ENCODE data around the gene NBEA.

Gene NBEA

GRCh38 chr13:34899888-34900287, 42.2 kb upstream of the NBEA start:
- H3K27me3 ChIP-seq (ENCODE audit: insufficient read depth, poor library complexity, severe bottlenecking): no peaks in the 10 kb centered on the region
- H3K4me3 ChIP-seq (replicated peaks; ENCODE audit: insufficient read depth, low read length): no peak overlapping the region
- no peak overlapping the region for H3K27ac ChIP-seq (replicated peaks)
- TF ChIP-seq CTCF (IDR thresholded peaks at IDR 0.05; ENCODE audit: insufficient read depth, low read length): no peak
- DNase-seq (ENCODE audit: low read depth in 1 of 2, low spot score in 1 of 2): no peak

GRCh38 chr13:34900288-34900739, 41.8 kb upstream of the NBEA start:
- DNase-seq (ENCODE audit: low read depth in 1 of 2, low spot score in 1 of 2): no peak
- H3K27ac ChIP-seq (replicated peaks): no peak overlapping the region
- H3K27me3 ChIP-seq (ENCODE audit: insufficient read depth, poor library complexity, severe bottlenecking): no peaks in the 10 kb centered on the region
- no peak overlapping the region for H3K4me3 ChIP-seq (replicated peaks; ENCODE audit: insufficient read depth, low read length)
- TF ChIP-seq REST (IDR thresholded peaks at IDR 0.05; ENCODE audit: insufficient replicate concordance, low read depth) (no peak), CTCF (IDR thresholded peaks at IDR 0.05; ENCODE audit: insufficient read depth, low read length) (no peak), GABPA (IDR thresholded peaks at IDR 0.05; ENCODE audit: low read depth) (no peak), SPI1 (IDR thresholded peaks at IDR 0.05; ENCODE audit: borderline replicate concordance, low read depth) (no peak), POLR2AphosphoS5 (IDR thresholded peaks at IDR 0.05; ENCODE audit: low read depth) (no peak)

- Histone ChIP-seq H3K4me3 (replicated peaks; ENCODE audit: insufficient read depth, low read length) (no peak overlapping the region), H3K27ac (replicated peaks) (no peak overlapping the region), H3K27me3 (ENCODE audit: insufficient read depth, poor library complexity, severe bottlenecking) (no peaks in the 10 kb centered on the region)
- TF ChIP-seq REST (IDR thresholded peaks at IDR 0.05; ENCODE audit: insufficient replicate concordance, low read depth) (no peak), SPI1 (IDR thresholded peaks at IDR 0.05; ENCODE audit: borderline replicate concordance, low read depth) (no peak), GABPA (IDR thresholded peaks at IDR 0.05; ENCODE audit: low read depth) (no peak), POLR2AphosphoS5 (IDR thresholded peaks at IDR 0.05; ENCODE audit: low read depth) (no peak)
- no peak for DNase-seq (ENCODE audit: low read depth in 1 of 2, low spot score in 1 of 2)
These were observed 40.5 kb upstream of the NBEA start for GRCh38 chr13:34901572-34901971.

GRCh38 chr13:34911159-34911558, 30.9 kb upstream of the NBEA start:
- no peak overlapping the region for H3K4me3 ChIP-seq (replicated peaks; ENCODE audit: insufficient read depth, low read length)
- H3K27me3 ChIP-seq (ENCODE audit: insufficient read depth, poor library complexity, severe bottlenecking): no peaks in the 10 kb centered on the region
- no peak for DNase-seq (ENCODE audit: low read depth in 1 of 2, low spot score in 1 of 2)
- no peak for TF ChIP-seq SPI1 (IDR thresholded peaks at IDR 0.05; ENCODE audit: borderline replicate concordance, low read depth)
- no peak for TF ChIP-seq POLR2AphosphoS5 (IDR thresholded peaks at IDR 0.05; ENCODE audit: low read depth)
- no peak for TF ChIP-seq CTCF (IDR thresholded peaks at IDR 0.05; ENCODE audit: insufficient read depth, low read length)
- no peak for TF ChIP-seq REST (IDR thresholded peaks at IDR 0.05; ENCODE audit: insufficient replicate concordance, low read depth)
- no peak for TF ChIP-seq GABPA (IDR thresholded peaks at IDR 0.05; ENCODE audit: low read depth)
- H3K27ac ChIP-seq (replicated peaks): no peak overlapping the region
